Lower lobe of right lung (tissue), 2 donors: ENCODE data around the gene FGF5. TPM values are rescaled to one million over a fixed set of nuclear protein-coding genes. Genes with fewer than 3 reads are reported as not detected.

Source experiments
- ATAC-seq, 2 donors: fragments of 200-7000 bp; cut with Tn5 transposase; one replicate each; pipeline ENCODE4 v1.9.1; 2020 to 2022; ENCODE audit warnings: mild to moderate bottlenecking in 2 of 2, moderate library complexity in 2 of 2
- DNase-seq: peaks from one replicate; pipeline ENCODE4 v3.0.0-alpha.2; 2020
- H3K27ac ChIP-seq: fragments of 200-600 bp; one replicate; pipeline ENCODE4 v1.8.0; 2022
- H3K27me3 ChIP-seq: fragments of 200-600 bp; one replicate; pipeline ENCODE4 v1.8.0; 2022; ENCODE audit warnings: low read depth
- H3K36me3 ChIP-seq: fragments of 200-600 bp; one replicate; pipeline ENCODE4 v1.8.0; 2022; ENCODE audit warnings: mild to moderate bottlenecking
- H3K4me1 ChIP-seq: fragments of 200-600 bp; one replicate; pipeline ENCODE4 v1.8.0; 2022
- H3K4me3 ChIP-seq: fragments of 200-600 bp; one replicate; pipeline ENCODE4 v1.8.0; 2022; ENCODE audit warnings: mild to moderate bottlenecking
- H3K9me3 ChIP-seq: fragments of 200-600 bp; one replicate; pipeline ENCODE4 v1.8.0; 2022
- intact Hi-C: fragments of 100-400 bp; cut with DNase I; formaldehyde crosslinking; loops from one replicate; pipeline ENCODE4 v1.11.0; 2022
- total RNA-seq: library from RNA; stranded (reverse); fragmentation: NEBNext Ultra II Directional; extraction: Animal tissue kit (Norgen Biotek cat#: 25700); gene quantifications from one replicate; pipeline ENCODE4 v1.2.1, GENCODE V29; 2021
- TF ChIP-seq, protein P1 (sequence below): fragments of 200-600 bp; IDR thresholded peaks from one replicate; pipeline ENCODE4 v1.8.0; 2022; ENCODE audit warnings: antibody characterized with exemption, mild to moderate bottlenecking
- donor health status: DM: no; HTN: yes; CAD: no; lungs with severe emphysema.

FGF5 gene
- total RNA-seq, 1 donor from 2014 or later: not detected

DNA sequence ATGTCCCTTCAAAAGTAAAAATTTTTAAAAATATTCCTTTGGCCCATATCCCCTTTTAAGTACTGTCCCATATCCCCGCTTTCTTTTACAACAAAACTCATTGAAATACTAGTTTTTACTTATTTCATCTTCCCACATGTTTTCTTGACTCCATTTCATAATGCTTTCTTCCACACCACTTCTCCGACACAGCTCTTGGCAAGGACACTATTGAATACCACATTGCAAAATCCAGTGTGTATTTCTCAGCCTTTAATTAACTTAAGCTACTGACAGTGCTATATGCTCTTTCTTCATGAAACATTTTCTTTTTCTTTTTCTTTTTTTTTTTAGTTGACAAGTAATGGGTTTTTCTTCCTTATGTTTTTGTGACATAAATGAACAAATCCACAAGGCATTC, 40.4 kb upstream of the FGF5 start:
- intact Hi-C loops: loop anchor here (10.0 kb wide), 1 partner anchor 1271 kb away; no protein-coding TSS in a partner anchor
- Histone ChIP-seq H3K27ac (no peak overlapping the region), H3K9me3 (no peaks in the 10 kb centered on the region), H3K36me3 (no peaks in the 10 kb centered on the region), H3K27me3 (peaks cover 7% of the 10 kb centered on the region), H3K4me1 (no peaks in the 10 kb centered on the region), H3K4me3 (no peak overlapping the region)
- no peak for ATAC-seq
- TF ChIP-seq, protein P1, sequence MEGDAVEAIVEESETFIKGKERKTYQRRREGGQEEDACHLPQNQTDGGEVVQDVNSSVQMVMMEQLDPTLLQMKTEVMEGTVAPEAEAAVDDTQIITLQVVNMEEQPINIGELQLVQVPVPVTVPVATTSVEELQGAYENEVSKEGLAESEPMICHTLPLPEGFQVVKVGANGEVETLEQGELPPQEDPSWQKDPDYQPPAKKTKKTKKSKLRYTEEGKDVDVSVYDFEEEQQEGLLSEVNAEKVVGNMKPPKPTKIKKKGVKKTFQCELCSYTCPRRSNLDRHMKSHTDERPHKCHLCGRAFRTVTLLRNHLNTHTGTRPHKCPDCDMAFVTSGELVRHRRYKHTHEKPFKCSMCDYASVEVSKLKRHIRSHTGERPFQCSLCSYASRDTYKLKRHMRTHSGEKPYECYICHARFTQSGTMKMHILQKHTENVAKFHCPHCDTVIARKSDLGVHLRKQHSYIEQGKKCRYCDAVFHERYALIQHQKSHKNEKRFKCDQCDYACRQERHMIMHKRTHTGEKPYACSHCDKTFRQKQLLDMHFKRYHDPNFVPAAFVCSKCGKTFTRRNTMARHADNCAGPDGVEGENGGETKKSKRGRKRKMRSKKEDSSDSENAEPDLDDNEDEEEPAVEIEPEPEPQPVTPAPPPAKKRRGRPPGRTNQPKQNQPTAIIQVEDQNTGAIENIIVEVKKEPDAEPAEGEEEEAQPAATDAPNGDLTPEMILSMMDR: no peak
- no peak for DNase-seq

- intact Hi-C loops: loop anchor here (10.0 kb wide), 1 partner anchor 1274 kb away; no protein-coding TSS in a partner anchor
- Histone ChIP-seq H3K9me3 (no peaks in the 10 kb centered on the region), H3K36me3 (no peaks in the 10 kb centered on the region), H3K4me3 (no peak overlapping the region), H3K4me1 (no peaks in the 10 kb centered on the region), H3K27ac (no peak overlapping the region), H3K27me3 (no peaks in the 10 kb centered on the region)
- no peak for DNase-seq
- ATAC-seq: no peak
- TF ChIP-seq, protein P1: no peak
These were observed 38.0 kb upstream of the FGF5 start for GRCh38 chr4:80228460-80228859.

DNA sequence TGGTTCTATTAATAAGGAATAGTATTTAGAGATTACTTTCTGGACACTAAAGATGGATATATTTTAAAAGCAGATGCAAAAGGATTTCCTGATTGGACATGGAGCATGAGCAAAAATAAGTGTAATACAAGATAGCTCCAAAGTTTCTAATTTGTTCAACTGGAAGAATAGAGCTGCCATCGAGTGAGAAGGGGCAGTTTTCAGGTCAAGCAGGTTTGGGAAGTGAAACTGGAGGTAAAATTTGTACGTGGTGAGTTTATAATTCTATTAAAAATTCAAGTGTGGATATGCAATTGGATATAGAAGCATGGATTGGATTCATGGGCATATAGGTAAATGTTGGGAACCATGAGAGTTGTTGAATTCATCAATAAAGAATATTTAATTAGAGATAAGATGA, 37.3 kb upstream of the FGF5 start:
- no peak overlapping the region for H3K27ac ChIP-seq
- DNase-seq (no peak), ATAC-seq (no peak)
- TF ChIP-seq, protein P1: no peak
- H3K27me3 ChIP-seq: no peaks in the 10 kb centered on the region
- no peaks in the 10 kb centered on the region for H3K9me3 ChIP-seq
- intact Hi-C loops: loop anchor here (10.0 kb wide), 1 partner anchor 1274 kb away; no protein-coding TSS in a partner anchor
- no peaks in the 10 kb centered on the region for H3K36me3 ChIP-seq
- H3K4me3 ChIP-seq: no peak overlapping the region
- no peaks in the 10 kb centered on the region for H3K4me1 ChIP-seq

- H3K27ac ChIP-seq: no peak overlapping the region
- TF ChIP-seq, protein P1: no peak
- intact Hi-C loops: loop anchor here (10.0 kb wide), 1 partner anchor 1275 kb away; no protein-coding TSS in a partner anchor
These were observed 36.9 kb upstream of the FGF5 start for GRCh38 chr4:80229590-80229989.

DNA sequence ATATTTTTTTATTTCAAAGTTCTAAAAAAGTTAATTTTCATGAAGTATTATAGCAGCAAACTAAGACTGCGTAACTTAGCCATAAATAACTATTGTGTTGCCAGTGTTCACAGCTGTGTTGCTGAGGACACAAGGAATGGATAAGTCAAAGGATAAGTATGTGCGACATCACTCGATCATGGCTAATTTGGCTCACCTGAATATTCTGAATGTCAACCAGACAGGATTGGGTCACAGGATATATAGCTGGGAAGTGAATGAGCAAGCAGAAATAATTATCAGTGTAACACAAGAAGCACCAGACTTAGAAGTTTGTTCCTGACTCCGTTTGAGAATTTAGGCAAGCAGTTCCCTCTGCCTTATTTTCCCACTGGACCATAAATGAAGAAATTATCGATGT, 35.3 kb upstream of the FGF5 start:
- H3K36me3 ChIP-seq: no peaks in the 10 kb centered on the region
- no peak overlapping the region for H3K4me3 ChIP-seq
- intact Hi-C loops: no loop called here
- peaks cover 3% of the 10 kb centered on the region for H3K27me3 ChIP-seq
- H3K27ac ChIP-seq: no peak overlapping the region
- ATAC-seq: no peak
- no peak for DNase-seq
- H3K9me3 ChIP-seq: no peaks in the 10 kb centered on the region
- H3K4me1 ChIP-seq: no peaks in the 10 kb centered on the region
- TF ChIP-seq, protein P1: no peak

More at GRCh38 chr4:80229590-80229989, 36.9 kb upstream of the FGF5 start:
- H3K36me3 ChIP-seq: no peaks in the 10 kb centered on the region
- H3K9me3 ChIP-seq: no peaks in the 10 kb centered on the region
- H3K27me3 ChIP-seq: no peaks in the 10 kb centered on the region
- no peaks in the 10 kb centered on the region for H3K4me1 ChIP-seq
- no peak overlapping the region for H3K4me3 ChIP-seq
- no peak for DNase-seq
- no peak for ATAC-seq
